ENCODE data around the gene MID1IP1.

DNA sequence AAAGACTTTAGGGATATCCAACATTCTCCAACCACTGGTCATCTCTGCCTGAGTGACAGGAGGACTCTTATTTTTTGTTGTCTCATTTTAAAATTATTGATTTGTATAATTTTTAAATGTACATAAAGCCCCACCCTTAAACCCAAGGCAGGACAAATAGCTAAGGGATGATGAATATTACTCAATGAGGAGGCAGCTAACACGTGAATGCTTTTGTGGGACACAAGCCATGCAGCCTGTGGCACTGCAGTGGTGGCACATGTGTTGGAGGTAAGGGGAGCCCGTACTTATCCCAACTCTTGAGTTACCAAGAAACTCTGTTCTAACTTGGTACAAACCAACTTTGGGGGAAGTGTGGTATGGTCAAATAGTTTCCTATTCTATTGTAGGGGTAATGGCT, 19.5 kb downstream of the MID1IP1 start:
- TF ChIP-seq, protein P1, sequence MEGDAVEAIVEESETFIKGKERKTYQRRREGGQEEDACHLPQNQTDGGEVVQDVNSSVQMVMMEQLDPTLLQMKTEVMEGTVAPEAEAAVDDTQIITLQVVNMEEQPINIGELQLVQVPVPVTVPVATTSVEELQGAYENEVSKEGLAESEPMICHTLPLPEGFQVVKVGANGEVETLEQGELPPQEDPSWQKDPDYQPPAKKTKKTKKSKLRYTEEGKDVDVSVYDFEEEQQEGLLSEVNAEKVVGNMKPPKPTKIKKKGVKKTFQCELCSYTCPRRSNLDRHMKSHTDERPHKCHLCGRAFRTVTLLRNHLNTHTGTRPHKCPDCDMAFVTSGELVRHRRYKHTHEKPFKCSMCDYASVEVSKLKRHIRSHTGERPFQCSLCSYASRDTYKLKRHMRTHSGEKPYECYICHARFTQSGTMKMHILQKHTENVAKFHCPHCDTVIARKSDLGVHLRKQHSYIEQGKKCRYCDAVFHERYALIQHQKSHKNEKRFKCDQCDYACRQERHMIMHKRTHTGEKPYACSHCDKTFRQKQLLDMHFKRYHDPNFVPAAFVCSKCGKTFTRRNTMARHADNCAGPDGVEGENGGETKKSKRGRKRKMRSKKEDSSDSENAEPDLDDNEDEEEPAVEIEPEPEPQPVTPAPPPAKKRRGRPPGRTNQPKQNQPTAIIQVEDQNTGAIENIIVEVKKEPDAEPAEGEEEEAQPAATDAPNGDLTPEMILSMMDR (IDR thresholded peaks at IDR 0.05; ENCODE audit: poor library complexity, severe bottlenecking): no peak
- TF ChIP-seq POLR2AphosphoS5 (IDR thresholded peaks at IDR 0.05) (no peak), EP300 (conservative IDR thresholded peaks at IDR 0.05; ENCODE audit: poor library complexity, severe bottlenecking) (no peak), EZH2 (IDR thresholded peaks at IDR 0.05; ENCODE audit: borderline replicate concordance, insufficient read depth, low read length, poor library complexity, severe bottlenecking) (no peak), MXI1 (conservative IDR thresholded peaks at IDR 0.05; ENCODE audit: poor library complexity, severe bottlenecking) (no peak), RAD21 (conservative IDR thresholded peaks at IDR 0.05) (no peak)

Measured in neural cell (in vitro differentiated cells).